NCI-H774 (cell line): ENCODE measurements around the gene KLHDC7A.
"Not testable (repeated sequence)": the region's sequence is repeated elsewhere in the genome, so short reads cannot be mapped to it uniquely, and the experiment has no call there.

Experiments used
- DNase-seq: peaks from one replicate; lab custom pipeline; 2025; lab: John Stamatoyannopoulos, UW

KLHDC7A gene

DNA sequence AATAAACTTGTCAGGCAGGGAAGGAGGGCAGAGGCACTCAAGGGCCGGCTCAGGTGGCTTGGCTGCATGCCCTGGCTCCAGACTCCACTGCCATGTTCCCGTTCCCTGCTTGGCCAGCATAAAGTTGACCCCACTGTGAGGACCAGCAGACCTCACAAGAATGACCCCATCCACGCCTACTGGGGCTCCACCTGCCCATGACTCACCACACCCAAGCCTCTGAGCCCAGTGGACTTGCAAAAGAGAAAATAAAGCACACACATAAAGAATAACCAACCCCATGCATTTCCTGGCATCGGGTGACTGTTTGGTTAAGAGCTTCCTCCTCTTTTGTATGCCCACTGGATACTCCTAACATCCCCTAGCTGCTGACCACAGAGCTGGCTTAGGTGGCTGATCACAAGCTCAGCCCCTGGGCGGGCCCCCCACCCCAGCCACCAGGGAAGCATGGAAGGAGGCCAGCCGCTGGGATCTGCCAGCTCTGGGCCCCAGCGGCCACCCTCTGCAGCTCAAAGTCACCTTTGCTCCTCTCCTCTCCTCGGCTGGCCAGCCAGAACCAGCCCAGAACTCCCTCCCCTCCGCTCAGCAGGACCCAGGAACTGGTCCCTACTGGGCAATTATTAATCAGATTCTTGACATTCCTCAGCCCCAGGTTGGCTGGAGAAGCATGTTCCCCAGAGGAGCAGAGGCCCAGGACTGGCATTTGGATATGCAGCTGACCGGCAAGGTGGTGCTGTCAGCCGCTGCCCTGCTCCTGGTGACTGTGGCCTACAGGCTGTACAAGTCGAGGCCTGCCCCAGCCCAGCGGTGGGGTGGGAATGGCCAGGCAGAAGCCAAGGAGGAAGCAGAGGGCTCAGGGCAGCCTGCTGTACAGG lies at the start of gene KLHDC7A:
Gene KLHDC7A (plus strand): TSS at position 616 of the 875 bp plus-strand sequence. CDS start 52 bp downstream, at position 668.
- DNase-seq: no peak

DNA sequence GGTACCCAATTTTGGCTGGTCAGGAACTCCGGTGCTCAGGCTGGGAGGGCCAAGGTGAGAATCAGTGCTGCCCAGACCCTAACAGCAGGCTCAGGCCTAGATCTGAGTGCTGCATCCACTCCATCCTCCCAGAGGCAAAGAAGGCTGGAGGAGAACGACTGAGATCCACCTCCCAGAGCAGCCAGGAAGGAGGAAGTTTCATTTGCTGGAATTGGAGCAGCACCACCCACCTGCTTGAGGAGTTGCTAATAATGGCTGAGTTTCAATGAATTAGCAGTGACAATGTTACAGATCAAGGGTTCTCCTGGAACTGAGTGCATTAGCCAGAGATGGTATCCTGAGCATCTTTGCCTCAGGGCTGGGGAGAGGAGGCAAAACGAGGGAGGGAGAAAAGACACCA lies 46.7 kb upstream of the KLHDC7A start:
- no peak for DNase-seq

DNA sequence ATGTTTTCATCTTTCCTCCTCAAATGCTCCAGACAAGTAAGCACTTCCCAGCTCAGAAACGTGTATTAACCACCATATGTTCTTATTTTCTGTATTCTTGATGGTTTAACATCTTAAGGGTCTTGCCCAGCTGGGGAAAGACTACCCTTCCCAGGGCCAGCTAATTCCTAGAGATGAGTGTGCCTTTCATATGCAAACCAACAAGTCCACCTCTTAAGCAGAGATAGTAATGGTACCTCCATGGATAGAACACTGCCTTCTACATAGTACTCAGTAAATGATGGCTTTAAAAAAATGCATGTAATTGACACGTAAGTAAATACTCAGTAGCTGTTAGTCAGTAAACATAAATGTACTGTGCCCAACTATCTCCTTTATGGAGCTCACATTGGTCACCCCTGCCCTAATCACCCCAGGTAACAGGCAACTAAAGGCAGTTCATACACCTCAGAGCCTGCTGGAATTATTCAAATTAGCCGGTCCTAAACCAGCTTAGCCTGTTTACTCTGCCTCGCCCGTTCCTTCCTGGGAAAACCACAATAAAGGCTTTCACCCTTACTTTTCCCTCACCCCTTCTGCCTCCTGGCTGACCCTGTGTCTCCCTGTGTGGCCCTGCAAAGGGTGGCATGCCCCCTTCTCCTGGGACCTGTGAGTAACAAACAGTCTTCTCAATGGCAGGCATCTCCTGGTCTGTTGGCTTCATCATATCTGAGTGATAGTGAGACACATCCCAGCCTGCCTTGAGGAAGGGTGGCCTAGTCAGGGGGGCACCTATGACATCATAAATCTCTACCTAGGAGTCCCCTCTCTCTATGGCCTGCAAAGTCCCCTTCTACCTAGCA lies 40.1 kb upstream of the KLHDC7A start:
- DNase-seq: no peak

DNA sequence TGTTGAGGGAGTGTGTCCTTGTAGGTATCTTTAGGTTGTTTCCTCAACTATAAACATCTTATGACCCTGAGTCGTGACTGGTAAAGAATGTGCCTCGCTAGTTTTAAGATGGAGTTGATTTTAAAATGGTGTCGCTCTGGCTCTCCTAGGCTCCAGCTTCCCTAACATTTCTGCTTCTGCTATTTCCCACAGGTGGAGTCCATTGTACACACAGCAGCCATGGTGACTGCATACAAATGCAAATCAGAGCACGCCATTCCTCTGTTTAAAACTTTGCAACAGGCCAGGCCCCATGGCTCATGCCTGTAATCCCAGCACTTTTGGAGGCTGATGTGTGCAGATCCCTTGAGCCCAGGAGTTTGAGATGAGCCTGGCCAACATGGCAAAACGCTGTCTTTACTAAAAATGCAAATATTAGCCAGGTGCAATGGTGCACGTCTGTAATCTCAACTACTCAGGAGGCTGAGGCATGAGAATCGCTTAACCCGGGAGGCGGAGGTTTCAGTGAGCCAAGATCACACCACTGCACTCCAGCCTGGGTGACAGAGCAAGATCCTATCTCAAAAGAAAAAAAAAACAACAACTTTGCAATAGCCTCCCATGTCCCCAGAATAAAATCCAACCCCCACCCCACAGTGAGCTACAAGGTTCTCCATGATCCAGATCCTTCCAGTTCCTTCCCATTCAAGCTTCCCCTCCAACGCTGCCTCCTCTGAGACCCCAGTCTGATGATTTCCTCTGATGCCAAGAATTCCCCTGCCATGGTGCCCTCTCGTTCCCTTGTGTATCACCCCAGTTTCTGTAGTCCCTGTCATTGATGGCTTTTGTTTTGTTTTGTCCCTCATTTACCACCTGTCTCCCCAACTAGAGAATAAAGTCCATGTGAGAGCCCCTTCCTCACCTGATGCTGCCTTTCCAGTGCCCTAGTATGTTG lies 36.9 kb upstream of the KLHDC7A start:
- no peak for DNase-seq

DNA sequence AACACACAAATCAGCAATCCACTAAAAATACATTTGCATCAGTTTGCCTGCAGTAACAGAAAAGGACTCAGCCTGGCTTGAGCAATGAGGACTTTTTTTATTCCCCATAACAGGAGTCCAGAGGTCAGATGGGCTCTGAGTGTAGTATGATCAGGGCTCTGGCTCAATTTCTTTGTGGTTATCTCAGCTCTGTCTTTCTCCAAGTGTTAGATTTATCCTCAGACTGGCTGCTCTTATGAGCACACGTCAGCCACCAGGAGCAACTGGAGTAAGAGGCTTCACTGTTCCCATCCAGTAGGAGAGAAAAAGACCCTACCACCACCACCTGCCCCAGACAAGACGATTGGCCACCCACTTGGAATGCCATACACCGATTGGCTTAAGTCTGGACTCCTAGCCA lies 36.2 kb upstream of the KLHDC7A start:
- no peak for DNase-seq

DNA sequence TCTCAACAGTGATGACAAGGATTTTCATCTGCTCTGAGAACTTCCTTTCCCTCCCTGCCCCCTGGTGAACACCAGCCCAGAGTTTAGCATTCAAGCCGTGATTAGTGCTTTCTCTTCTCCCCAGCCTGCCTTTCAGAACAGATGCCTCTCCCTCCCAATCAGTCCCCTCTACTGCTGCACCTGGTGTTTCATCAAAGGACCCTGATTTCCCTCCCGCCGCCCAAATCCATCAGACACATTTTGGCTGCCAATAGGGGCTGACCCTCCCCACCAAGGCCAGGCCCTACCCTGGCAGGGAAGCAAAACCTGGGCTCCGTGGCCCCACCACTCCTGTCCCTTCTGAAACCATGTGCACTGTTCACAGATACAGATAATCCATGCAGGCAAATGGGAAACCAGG lies 34.0 kb upstream of the KLHDC7A start:
- DNase-seq: no peak

DNA sequence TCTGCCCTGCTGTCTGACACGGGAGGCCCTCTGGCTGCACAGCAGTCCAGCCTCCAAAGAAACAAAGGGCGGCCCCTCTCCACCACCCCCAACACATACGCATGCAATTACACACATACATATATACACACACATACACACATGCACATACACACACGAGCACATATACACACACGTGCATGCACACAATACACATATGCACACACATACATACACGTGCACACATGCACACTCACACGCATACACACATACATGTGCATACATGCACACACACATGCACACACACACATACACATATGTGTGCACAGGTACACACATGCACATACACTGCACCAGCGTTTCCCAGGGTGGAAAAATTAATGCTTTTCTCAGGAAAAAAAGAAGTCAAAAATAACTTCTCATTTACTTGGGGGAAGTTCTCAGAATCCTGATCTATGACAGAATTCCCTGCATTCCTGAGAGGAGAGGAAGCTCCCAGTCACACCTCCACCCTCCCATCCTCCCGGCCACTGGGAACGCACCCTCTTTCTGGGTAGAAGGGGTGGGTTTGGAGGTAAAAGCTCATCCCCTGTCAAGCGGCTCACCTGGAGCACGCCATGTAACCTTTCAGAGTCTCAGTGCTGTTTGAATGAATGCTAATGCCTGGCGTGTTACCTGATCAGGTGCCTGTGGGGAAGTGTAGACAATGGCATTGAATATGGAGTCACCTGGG lies 33.1 kb upstream of the KLHDC7A start:
- DNase-seq: no peak

DNA sequence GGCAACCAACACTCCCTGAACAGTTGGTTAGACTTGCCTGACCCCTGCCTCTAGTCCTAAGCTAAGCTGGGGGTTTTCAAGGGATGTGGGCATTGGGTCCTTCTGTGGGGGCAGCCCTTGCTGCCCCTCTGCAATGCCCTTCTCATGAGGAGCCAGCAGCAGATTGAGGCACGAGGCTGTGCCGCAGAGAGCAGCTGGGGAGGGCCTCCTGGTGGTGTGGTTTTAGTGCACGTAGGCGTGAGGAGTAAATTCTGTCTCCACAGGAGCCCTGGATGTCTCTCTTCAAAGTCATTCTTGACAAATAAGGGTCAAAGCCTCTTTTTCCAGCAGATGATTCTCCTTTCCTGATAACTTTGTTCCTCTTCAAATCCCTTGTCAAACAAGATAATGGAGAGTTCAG lies 31.8 kb upstream of the KLHDC7A start:
- DNase-seq: no peak

DNA sequence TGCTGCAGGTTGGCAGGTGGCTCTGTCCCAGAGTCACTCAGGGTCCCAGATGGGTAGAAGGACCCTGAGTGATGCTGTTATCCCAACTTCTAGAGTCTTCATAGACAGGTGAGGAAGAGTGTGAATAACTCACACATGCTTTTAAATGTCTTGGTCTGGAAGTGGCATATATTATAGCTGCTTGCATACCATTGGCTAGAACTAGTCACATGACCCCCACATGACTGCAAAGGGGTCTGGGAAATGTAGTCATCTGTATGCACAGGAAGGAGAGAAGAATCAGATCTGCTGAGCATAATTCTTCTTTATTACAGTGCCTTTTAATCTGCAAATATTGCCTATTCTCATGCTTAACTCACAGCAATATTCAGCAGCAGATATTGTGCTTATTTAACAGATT lies 28.2 kb upstream of the KLHDC7A start:
- no peak for DNase-seq

DNA sequence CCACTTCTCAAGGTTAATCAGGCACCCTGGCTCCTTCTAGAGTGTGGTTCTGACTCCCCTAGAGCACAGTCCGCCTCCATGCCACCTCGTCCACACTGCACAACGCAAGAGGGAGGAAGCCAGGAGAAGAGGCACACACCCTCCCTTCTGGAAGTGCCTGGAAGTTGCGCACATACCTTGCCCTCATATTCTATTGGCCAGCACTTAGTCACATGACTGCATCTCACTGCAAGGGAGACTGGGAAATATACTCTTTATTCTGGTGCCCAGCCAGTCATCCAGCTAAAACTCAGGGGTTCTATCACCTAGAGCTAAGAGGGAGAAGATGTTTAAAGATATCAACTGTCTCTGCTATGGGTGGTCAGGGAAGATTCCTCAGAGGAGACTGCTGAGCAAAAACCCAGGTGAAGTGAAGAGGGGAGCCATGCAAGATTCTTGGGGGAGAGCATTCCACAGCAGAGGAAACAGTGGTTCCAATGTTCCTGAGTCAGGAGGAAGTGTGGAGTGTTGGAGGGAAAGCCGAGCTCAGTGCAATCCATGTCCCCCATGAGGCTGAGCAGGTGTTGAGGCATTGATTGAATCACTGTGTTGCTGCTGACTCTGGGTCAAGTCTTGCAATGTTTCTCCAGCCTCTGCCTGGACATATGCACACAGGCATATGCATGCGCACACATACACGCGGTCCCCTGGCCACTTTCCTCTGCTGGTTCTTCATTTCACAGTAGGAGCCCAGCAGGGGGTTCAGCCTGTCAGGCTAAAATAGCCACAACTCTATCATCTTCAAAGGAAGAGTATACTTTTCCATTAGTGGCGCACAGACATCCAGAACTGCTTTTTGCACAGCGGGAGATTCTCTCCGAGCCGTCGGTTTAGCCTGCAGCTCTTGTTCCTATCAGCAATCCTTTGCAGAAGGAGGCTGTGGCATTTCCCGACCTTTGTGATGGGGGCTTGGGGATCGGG lies 22.3 kb upstream of the KLHDC7A start:
- DNase-seq: no peak

DNA sequence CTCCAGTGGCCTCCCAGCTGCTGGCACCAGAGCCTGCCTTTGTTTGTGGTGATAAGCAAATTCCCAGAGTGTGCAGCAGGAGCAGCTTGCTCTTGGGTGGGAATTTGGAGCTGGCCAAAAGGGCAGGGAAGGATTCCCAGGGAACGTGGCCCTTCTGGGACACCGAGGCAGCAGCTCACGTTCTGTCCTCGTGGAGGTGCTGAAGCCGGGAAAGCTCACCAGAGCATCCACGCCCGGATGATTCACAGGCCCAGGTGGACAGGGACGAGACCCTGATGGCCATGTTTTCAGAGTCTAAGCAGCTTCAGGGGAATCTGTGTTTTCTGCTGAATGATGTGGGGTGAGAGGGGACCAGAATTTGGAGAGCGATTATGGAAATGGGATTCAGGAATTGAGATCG lies 19.1 kb upstream of the KLHDC7A start:
- no peak for DNase-seq

DNA sequence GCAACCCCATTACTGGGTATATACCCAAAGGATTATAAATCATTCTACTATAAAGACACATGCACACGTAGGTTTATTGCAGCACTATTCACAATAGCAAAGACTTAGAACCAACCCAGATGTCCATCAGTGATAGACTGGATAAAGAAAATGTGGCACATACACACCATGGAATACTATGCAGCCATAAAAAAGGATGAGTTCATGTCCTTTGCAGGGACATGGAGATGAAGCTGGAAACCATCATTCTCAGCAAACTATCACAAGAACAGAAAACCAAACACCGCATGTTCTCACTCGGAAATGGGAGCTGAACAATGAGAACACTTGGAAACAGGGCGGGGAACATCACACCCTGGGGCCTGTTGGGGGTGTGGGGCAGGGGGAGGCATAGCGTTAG lies 18.2 kb upstream of the KLHDC7A start:
- not testable (repeated sequence) for DNase-seq

DNA sequence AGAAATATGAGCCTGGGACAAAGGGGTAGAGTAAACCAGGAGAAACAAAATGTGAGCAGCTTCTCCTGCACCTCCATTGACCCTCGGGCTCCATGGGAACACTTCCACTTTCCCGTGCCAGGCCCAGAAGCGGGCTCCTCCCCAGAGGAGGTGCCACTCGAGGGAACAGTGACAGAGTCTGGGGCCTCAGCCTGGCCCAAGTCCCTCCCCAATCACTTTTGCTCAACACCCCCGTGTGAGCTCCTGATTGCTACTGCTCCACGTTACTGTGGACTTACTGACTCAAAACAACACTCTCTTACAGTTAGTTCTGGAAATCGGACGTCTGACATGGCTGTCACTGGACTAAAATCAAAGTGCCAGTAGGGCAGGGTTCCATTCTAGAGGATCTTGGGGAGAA lies 17.7 kb upstream of the KLHDC7A start:
- no peak for DNase-seq

DNA sequence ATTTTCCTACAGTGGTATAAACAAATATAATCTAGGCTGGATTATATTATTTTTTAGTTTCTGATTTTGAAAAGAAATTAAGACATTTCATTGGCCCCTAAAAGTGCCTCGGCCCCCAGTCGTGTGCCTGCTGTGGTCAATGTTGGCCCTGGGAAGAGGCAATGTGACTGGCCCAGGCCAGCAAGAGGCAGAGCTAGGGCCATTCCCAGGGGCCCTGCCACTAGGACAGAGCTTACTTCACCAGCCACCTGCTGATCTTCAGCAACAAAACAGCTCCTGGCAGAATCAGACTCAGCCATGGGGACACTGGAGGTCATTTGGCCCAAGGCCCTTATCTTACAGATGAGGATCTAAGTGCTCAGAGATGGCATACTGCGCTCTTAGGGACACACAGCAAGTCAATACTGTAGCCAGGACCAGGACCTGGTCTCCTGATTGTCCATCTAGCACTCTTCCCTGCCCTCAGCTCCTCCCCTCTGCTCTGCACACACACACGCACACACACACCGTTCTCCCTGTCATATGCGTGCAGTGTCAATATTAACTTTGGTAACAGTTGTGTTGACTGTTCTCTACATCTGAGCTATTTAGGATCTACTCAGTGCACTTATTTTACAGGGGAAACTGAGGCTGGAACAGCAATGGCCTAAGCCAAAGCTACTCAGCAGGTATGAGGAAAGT lies 16.6 kb upstream of the KLHDC7A start:
- no peak for DNase-seq

DNA sequence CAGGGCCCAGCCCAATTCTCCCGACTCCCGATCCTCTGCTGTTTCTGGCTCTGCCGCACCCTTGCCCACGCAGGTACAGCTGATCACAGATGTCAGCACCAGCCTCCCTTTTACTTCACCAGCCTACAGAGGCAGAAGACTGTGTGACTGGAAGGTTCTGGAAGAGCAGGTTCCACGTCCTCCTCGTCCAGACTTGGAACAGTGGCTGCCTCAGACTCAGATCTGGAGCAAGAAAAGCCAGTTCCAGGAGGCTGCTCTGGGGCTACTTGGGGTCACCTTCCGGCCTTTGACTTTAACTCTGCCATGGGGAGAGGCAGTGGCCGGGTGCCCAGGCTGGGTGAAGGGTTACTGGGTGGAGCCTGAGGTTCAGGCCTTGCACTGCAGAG lies 16.1 kb upstream of the KLHDC7A start:
- no peak for DNase-seq

DNA sequence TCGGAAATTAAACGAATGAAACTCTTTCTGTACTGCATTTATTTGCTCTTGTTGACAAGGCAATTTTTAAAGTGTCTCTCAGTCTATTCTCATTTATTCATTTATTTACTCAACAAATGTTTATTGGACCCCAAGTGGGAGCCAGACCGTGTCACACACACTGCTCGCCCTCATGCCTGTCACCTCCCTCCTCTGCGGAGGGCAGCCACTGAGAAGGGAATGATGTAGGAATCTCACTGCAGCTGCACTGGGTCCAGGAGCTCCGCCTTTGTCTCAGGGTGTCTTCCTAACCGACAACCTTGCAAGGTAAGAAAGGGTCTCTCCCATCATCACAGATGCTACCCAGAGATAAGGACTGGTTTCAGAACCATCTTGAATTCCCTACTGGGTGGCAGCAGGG lies 14.1 kb upstream of the KLHDC7A start:
- no peak for DNase-seq

DNA sequence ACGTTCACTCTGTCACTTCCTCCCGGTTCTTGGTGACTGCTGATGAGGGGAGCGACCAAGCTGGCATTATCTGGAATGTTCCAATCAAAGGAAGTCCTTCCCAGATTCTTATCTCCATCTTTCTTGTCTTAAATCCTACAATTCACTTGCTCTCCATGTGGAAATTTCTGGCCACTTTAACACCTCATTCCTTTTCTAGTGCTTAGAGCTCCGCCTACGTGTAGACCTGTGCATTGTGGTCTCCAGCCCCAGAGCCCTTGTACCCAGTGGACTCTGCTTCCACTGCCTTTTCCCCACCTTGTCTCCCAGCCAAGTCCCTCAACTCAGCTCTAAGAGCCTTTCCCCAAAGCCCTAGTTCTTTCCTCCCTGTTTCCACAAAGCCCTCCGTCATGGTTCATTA lies 12.2 kb upstream of the KLHDC7A start:
- DNase-seq: no peak

DNA sequence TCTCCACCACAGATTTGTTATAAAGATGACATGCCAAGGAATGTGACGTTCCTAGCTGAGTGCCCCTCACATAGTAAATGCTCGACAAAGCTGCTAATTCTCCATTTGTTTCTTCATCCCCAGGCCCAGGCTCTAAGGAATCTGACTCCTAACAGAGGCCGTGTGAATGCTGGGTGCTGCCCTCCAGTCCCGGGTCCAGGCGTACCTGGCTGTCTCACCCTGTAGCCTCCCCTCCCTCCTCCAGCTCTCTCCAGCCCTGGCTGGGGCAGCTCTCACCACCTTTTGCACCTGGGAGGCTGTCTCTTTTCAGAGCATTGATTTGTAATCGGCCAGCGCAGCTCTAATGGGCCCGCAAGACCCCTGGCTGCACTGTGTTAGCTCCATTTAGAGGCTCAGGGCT lies 11.2 kb upstream of the KLHDC7A start:
- DNase-seq: no peak

DNA sequence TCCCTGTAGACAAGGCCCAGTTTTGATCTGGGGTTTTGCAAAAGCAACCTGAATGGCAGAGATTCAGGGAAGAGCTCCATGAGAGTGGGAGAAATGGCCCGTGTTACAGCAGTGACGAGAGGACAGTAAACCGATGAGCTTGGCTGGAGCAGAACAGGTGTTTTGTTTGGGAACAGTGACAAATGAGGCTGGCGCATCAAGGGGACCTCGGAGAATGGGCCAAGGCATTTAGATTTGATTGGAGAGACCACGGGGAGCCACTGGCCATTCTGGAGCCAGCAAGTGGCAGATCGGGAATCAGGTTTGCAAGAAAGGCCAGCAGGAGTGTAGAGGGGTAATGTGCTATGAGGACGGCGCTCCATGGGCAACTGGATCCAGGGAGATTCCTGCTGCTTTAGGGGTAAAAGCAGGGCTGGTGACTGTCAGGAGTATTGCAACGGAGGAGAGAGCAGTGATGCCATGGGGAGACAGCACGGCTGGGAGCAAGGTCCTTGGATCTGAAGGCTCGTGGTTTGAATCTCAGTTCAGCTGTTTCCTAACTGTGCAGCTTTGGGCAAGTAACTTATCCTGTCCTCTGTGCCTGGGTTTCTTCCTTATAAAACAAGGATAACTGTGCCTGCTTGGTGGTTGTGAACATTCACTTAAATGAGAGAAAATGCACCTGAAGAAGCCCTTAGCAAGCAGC lies 9.9 kb upstream of the KLHDC7A start:
- DNase-seq: no peak
